KMS-11 (cell line): ENCODE measurements around the gene SPATS2.
A peak's percentile ranks its signal among the peaks of the same experiment; 100 is the strongest.

Experiments used
- H2AFZ ChIP-seq: fragments of 200-600 bp; sonication (generic); 2 replicates; pipeline ENCODE4 v1.6.1; 2016; ENCODE audit warnings: antibody characterized with exemption, mixed run types, low read depth
- H3K27ac ChIP-seq: fragments of 200-600 bp; sonication (generic); 2 replicates; pipeline ENCODE4 v1.6.1; 2016; ENCODE audit warnings: mild to moderate bottlenecking, mixed run types
- H3K27me3 ChIP-seq: fragments of 200-600 bp; sonication (generic); 2 replicates; pipeline ENCODE4 v1.6.1; 2017; ENCODE audit warnings: mild to moderate bottlenecking, low read depth, mixed run types, moderate library complexity; ENCODE audit not compliant: insufficient read depth
- H3K36me3 ChIP-seq: fragments of 200-600 bp; sonication (generic); 2 replicates; pipeline ENCODE4 v1.6.1; 2017; ENCODE audit warnings: mild to moderate bottlenecking, mixed run types; ENCODE audit not compliant: insufficient read depth
- H3K4me1 ChIP-seq: fragments of 200-600 bp; sonication (generic); 2 replicates; pipeline ENCODE4 v1.6.1; 2016; ENCODE audit warnings: mild to moderate bottlenecking, low read depth, mixed run types; ENCODE audit not compliant: poor library complexity, severe bottlenecking
- H3K4me2 ChIP-seq: fragments of 200-600 bp; sonication (generic); 2 replicates; pipeline ENCODE4 v1.7.0; 2016; ENCODE audit warnings: mild to moderate bottlenecking, mixed run types
- H3K4me3 ChIP-seq: fragments of 200-600 bp; sonication (generic); IDR thresholded peaks from 2 replicates; pipeline ENCODE4 v1.6.1; 2017; ENCODE audit warnings: low read depth, low read length, mixed read lengths; ENCODE audit not compliant: insufficient read depth
- H3K79me2 ChIP-seq: fragments of 200-600 bp; sonication (generic); 2 replicates; pipeline ENCODE4 v1.6.1; 2016; ENCODE audit warnings: low read depth, mixed run types; ENCODE audit not compliant: insufficient read depth
- H3K9ac ChIP-seq: fragments of 200-600 bp; sonication (generic); 2 replicates; pipeline ENCODE4 v1.6.1; 2016; ENCODE audit warnings: mild to moderate bottlenecking, mixed run types
- H4K20me1 ChIP-seq: fragments of 200-600 bp; sonication (generic); 2 replicates; pipeline ENCODE4 v1.6.1; 2016; ENCODE audit warnings: mild to moderate bottlenecking, mixed run types; ENCODE audit not compliant: insufficient read depth
- CTCF ChIP-seq: fragments of 200-600 bp; sonication (generic); conservative IDR thresholded peaks from 2 replicates; pipeline ENCODE4 v1.6.1; 2017; ENCODE audit warnings: low read depth, mild to moderate bottlenecking, antibody characterized with exemption, low read length, moderate library complexity, mixed read lengths

SPATS2 gene

DNA sequence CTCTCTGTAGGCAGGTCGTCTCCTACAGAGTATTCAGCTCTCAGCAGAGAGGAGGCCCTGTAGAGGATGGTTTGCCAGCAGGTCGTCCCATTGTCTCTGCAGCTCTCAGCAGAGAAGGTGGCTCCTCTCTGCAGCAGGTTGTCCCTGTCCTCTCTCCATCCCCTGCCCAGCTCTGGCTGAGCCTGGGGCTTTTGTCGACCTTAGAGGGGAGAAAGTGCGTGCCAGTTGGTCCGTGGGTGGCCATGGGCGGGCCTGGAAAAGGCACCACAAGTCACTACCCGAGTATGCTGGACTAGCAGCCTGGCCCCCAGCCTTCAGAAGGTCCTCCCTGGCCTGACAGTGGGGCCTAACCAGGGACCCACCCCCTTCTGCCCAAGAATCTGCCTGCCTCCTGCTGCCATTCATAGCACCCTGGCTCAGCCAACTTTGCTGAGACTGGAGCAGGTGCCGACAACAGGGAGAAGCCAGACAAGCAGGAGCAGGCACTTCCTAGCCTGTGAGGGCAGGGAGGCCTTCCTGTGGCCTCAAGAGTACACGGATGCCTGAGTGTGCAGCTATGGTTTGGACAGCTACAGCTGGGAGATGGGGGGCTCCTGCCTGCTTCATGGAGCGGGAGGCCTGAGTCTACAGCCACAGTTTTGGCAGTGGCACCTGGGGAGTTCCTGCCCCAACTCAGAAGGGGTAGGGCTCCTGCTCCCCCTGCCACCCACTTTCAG lies 111.8 kb downstream of the SPATS2 start:
- H3K9ac ChIP-seq, result no peak overlapping the region
- no peaks in the 10 kb centered on the region for H3K36me3 ChIP-seq
- no peak overlapping the region for H3K4me3 ChIP-seq
- peaks cover 6% of the 10 kb centered on the region; the same call in 1 of the 2 replicates for H3K79me2 ChIP-seq
- no peaks in the 10 kb centered on the region for H4K20me1 ChIP-seq
- H3K27me3 ChIP-seq, result no peaks in the 10 kb centered on the region
- H3K27ac ChIP-seq, result no peak overlapping the region
- no peak overlapping the region for H2AFZ ChIP-seq
- H3K4me1 ChIP-seq, result peaks cover 30% of the 10 kb centered on the region
- no peak for TF ChIP-seq CTCF
- no peak overlapping the region for H3K4me2 ChIP-seq

DNA sequence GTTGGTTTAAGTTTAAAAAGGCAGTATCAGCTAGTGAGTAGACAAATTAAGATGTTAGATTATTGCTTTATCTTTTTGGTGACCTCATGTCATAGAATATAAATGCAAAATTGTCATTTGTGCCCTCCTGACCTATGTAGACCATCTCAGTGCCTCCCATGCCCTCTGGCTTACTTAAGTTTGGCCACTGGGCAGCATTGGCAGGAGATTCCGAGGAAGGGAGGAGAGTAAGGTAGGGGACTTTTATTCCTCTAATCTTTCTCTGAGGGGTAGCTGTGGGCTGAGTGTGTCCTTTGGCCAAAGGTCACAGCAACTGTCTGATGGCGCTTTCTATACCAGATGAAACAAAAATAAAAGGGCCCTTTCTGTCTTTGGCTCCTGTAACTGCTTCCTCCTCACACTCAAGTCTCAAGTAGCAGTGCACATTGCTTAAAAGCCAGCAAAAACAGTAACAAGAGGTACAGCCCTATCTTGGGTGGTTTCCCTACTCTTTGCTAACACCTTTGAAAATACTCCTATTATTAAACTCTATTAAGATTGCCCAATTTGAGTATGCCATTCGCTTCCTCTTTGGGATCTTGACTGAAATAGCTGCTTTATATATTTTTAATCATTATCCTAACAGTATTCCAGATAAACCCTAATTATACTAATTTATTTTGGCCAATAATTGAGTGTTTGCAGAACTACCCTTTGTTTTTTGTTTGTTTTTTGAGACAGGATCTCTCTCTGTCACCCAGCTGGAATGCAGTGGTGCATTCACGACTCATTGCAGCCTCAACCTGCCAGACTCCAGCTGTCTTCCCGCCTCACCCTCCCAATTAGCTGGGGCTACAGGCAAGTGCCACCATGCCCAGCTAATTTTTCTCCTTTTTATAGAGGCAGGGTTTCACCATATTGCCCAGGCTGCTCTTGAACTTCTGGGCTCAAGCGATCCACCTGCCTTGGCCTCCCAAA lies 115.1 kb downstream of the SPATS2 start:
- no peaks in the 10 kb centered on the region for H3K27me3 ChIP-seq
- no peak overlapping the region for H2AFZ ChIP-seq
- H3K9ac ChIP-seq, result no peak overlapping the region
- TF ChIP-seq CTCF, result no peak
- peaks cover 5% of the 10 kb centered on the region; the same call in 1 of the 2 replicates for H3K79me2 ChIP-seq
- H3K4me2 ChIP-seq, result no peak overlapping the region
- H4K20me1 ChIP-seq, result no peaks in the 10 kb centered on the region
- H3K4me1 ChIP-seq, result peaks cover 62% of the 10 kb centered on the region
- H3K27ac ChIP-seq, result no peak overlapping the region
- H3K4me3 ChIP-seq, result no peak overlapping the region
- no peaks in the 10 kb centered on the region for H3K36me3 ChIP-seq

- Histone ChIP-seq H3K27me3 (no peaks in the 10 kb centered on the region), H3K4me1 (peaks cover 74% of the 10 kb centered on the region), H3K4me3 (no peak overlapping the region), H3K9ac (no peak overlapping the region), H3K36me3 (no peaks in the 10 kb centered on the region), H3K4me2 (no peak overlapping the region), H3K79me2 (peaks cover 5% of the 10 kb centered on the region; the same call in 1 of the 2 replicates), H3K27ac (no peak overlapping the region), H4K20me1 (no peaks in the 10 kb centered on the region), H2AFZ (no peak overlapping the region)
- no peak for TF ChIP-seq CTCF
These were observed 116.4 kb downstream of the SPATS2 start for GRCh38 chr12:49483619-49484018.

- H3K9ac ChIP-seq, result no peak overlapping the region
- H3K4me1 ChIP-seq, result peaks cover 83% of the 10 kb centered on the region
- H3K79me2 ChIP-seq, result peaks cover 8% of the 10 kb centered on the region; the same call in 1 of the 2 replicates
- H3K36me3 ChIP-seq, result no peaks in the 10 kb centered on the region
- peak overlapping the region; percentile 50 for H3K4me2 ChIP-seq
- H2AFZ ChIP-seq, result no peak overlapping the region
- TF ChIP-seq CTCF, result no peak
- peak overlapping the region; percentile 45; the same call in 1 of the 2 replicates for H3K27ac ChIP-seq
- no peak overlapping the region for H3K4me3 ChIP-seq
- no peaks in the 10 kb centered on the region for H4K20me1 ChIP-seq
- no peaks in the 10 kb centered on the region for H3K27me3 ChIP-seq
These were observed 120.3 kb downstream of the SPATS2 start for GRCh38 chr12:49487605-49488004.
